GM18909 (cell line): ENCODE results near the gene CHST11.
A peak's percentile ranks its signal among the peaks of the same experiment; 100 is the strongest.
"Not testable (repeated sequence)": the region's sequence is repeated elsewhere in the genome, so short reads cannot be mapped to it uniquely, and the experiment has no call there.

ENCODE experiments used
- ATAC-seq: cut with Tn5 transposase; IDR thresholded peaks from one replicate; pipeline ENCODE4 v1.9.1; 2021; ENCODE audit warnings: mild to moderate bottlenecking; ENCODE audit not compliant: unreplicated experiment, poor library complexity

The CHST11 gene

GRCh38 chr12:104741497-104742367, 285.0 kb downstream of the CHST11 start:
- ATAC-seq, result no peak

DNA sequence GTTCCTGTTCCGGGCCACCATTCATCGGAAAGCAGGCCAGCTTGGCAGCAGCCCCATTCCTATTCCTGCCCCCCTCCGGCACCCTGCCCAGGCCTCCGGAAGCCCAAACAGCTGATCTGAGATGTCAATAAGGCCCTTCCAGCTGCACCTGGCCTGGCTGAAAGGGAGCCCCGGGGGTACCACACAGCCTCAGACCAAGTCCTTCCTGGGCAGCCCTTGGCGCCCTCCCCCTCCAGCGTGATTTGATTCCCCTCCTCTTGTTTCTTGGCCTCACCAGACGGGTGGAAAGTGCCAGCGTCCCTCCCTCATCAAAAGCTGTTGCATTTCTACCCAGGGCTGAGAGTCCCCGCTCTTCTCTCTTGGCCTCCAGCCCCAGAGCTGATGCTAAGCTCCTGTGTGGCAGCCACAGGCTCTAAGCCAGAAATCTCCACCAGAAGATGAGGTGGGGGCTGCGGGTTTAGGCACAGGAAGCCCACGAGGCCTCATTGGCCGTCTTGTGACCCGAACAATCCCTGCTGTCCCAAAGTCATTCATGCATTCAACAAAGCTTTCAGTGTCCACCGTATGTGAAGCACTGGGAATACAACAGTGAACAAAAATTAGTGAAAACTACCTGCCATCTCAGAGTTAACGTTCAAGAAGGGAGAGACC, 285.9 kb downstream of the CHST11 start:
- ATAC-seq, result no peak

GRCh38 chr12:104743202-104743580, 286.4 kb downstream of the CHST11 start:
- no peak for ATAC-seq

GRCh38 chr12:104743753-104744548, 287.2 kb downstream of the CHST11 start:
- not testable (repeated sequence) for ATAC-seq

DNA sequence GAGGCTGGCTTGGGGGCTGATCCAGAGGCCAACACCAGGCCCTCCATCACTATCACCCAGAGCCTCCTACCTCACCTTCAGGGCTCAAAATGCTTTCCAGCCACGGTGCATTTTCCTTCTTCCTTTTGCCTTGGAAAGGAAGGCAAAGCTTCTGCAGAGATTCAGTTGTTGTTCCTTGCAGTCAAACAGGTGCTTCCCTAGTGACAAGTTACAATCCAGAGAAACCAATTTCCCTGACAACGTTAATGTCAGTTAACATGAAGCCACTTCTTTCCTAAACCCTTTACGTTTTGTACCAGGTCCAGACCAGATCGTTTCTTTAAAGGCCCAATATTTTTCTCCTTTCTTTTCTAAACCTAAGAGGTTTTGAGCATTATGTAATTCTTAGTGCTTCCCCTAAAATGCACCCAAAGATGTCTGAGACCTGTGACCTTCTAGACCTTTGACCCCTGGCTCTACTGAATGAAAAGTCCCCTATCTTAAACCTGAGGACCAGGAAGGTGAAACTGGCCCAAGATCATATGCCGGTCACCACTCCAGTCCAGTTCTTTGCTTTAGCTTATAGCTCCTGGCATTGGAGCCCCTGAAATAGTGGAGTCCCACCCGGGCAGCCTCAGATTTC, 289.8 kb downstream of the CHST11 start:
- no peak for ATAC-seq

DNA sequence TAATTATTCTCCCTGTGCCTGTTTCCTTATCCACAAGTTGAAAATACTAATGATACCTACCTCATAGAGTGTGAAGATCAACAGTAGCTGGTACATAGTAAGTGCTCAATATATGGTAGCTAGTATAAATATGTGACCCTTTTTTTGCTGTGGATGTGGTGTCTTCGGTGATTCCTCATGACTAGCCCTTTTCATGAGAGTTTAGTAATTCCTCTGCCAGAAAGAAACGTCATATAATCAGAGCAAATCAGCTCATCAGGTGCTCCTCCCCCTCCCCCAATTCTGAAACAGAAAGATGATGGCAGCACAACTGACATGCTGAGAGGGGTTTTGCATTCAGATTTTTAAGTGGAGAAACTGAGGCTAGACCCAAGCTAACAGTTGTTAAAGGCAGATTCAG, 290.6 kb downstream of the CHST11 start:
- no peak for ATAC-seq

DNA sequence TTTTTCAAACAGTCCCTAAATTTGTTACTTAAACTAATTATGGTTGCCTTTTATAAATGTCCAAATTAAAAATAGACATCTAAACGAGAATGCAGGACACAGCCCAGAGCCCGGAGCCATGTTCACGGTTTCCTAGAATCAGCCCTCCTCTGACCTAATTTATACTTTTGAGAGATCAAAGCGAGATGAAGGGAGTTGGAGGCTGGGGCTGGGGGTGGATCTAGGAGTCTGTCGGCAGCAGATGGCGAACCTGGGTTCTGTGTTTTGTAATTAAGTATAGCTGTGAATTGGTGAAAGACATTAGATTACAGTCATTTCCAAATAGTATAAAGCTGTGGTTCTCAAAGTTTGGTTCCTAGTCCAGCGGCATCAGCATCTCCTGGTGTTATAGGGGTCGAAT, 291.2 kb downstream of the CHST11 start:
- ATAC-seq, result no peak

GRCh38 chr12:104748356-104748755, 291.6 kb downstream of the CHST11 start:
- no peak for ATAC-seq

- ATAC-seq, result no peak
Observed at GRCh38 chr12:104748790-104749189, 292.0 kb downstream of the CHST11 start.

GRCh38 chr12:104749545-104749944, 292.8 kb downstream of the CHST11 start:
- ATAC-seq, result no peak

- peak; percentile 62 for ATAC-seq
Observed at GRCh38 chr12:104750061-104750460, 293.3 kb downstream of the CHST11 start.

DNA sequence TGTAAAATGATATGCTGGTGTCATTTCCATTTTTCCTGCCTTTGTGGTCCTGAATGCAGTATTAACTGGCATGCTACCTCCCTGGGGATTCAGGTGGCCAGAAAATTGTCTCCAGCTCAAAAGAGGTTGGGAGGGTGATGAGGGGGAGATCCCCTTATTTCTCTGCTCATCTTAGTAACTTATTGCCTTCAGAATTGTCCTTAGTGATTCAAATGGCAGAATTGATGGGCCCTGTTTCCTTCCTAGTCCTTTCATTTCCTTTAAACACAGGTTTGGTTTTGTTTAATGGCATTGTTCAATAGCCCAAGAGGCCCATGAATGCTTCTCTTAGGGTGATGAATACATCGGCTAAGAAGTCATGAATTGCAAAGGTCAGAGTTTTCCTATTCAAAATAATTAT, 294.4 kb downstream of the CHST11 start:
- ATAC-seq, result peak; percentile 30

GRCh38 chr12:104751594-104751993, 294.8 kb downstream of the CHST11 start:
- ATAC-seq, result peak; percentile 82

DNA sequence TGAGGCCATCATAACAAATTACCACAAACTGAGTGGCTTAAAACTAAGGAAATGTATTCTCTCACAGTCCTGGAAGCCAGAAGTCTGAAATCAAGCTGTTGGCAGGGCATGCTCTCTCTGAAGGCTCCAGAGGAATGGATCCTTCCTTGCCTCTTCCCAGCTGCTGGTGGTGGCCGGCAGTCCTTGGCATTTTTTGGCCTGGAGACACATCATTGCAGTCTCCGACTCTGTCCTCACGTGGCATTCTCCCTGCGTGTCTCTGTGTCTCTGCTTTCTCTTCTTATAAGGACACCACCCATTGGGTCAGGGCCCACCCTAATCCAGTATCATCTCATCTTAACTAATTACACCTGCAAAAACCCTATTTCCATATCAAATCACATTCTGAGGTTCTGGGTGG, 295.3 kb downstream of the CHST11 start:
- no peak for ATAC-seq

DNA sequence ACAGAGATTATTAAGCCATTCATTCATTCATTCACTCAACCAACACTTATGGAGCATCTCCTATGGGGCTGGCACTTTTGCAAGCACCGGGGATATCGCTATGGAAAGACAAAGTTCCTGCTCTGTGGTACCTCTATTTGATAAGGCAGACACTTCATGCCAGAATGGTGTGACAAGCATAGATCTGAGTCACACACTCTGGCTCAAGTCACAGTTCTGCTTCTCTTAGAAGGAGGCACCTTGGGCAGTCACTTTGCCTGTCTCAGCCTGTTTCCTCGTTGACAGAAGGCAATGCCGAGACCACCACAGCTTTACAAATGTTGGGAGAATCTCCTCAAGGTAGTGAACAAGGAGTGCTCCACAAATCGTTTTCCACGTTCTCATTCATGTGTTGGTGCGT, 296.1 kb downstream of the CHST11 start:
- ATAC-seq, result no peak

DNA sequence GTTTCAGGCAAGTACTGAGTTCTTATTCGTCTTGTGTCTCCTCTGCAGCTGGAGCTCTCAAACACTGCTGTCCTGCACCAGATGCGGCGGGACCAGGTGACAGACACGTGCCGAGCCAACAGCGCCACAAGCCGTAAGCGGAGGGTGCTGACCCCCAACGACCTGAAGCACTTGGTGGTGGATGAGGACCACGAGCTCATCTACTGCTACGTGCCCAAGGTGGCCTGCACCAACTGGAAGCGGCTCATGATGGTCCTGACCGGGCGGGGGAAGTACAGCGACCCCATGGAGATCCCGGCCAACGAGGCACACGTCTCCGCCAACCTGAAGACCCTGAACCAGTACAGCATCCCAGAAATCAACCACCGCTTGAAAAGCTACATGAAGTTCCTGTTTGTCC, 300.2 kb downstream of the CHST11 start:
- no peak for ATAC-seq

DNA sequence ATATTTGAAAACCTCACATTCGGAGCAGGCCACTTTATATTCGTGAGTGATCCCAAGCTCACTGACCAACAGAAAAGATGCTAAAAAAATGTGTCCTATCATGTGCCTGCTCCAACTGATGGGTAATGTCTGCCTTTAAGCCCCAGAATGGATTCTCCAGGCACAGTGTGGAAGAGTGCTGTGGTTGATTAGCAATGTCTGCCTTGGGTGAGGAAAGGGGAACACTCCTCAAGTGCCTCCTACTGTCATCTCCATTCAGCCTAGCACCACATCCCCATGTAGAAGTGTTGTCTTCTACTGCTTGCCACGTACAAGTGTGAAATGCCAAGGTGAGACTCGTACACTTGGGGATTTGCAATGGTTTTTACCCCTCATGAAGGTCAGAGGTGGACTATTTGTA, 302.0 kb downstream of the CHST11 start:
- no peak for ATAC-seq

GRCh38 chr12:104761091-104761490, 304.3 kb downstream of the CHST11 start:
- no peak for ATAC-seq

- ATAC-seq, result no peak
Observed at GRCh38 chr12:104761611-104762010, 304.9 kb downstream of the CHST11 start.

GRCh38 chr12:104763168-104763805, 306.5 kb downstream of the CHST11 start:
- ATAC-seq, result peak; percentile 53
